RWPE2 (cell line): Measurements from ENCODE around the gene ARNT2.
"Not testable (repeated sequence)": the region's sequence is repeated elsewhere in the genome, so short reads cannot be mapped to it uniquely, and the experiment has no call there.

Experiments
- ATAC-seq: fragments of 200-7000 bp; cut with Tn5 transposase; 3 replicates; pipeline ENCODE4 v1.9.1; 2021; ENCODE audit warnings: low read depth
- DNase-seq: peaks from one replicate; pipeline ENCODE4 v3.0.0-alpha.2; 2020; ENCODE audit warnings: low spot score
- H3K27ac ChIP-seq: fragments of 450-650 bp; 2 replicates; pipeline ENCODE4 v1.5.1; 2017; ENCODE audit warnings: mild to moderate bottlenecking; ENCODE audit not compliant: poor library complexity, severe bottlenecking
- H3K27me3 ChIP-seq: fragments of 250-450 bp; sonication (Bioruptor Pico); 2 replicates; pipeline ENCODE4 v1.5.1; 2021; ENCODE audit warnings: mild to moderate bottlenecking, moderate library complexity; ENCODE audit not compliant: insufficient read depth, poor library complexity, severe bottlenecking
- H3K36me3 ChIP-seq: fragments of 250-450 bp; sonication (Bioruptor Pico); 2 replicates; pipeline ENCODE4 v1.5.1; 2020; ENCODE audit warnings: low read depth, mild to moderate bottlenecking, moderate library complexity
- H3K4me1 ChIP-seq: fragments of 250-450 bp; sonication (Bioruptor Pico); 2 replicates; pipeline ENCODE4 v1.5.1; 2021; ENCODE audit warnings: mild to moderate bottlenecking, moderate library complexity; ENCODE audit not compliant: insufficient read depth, poor library complexity, severe bottlenecking
- H3K4me3 ChIP-seq: fragments of 250-450 bp; sonication (Bioruptor Pico); 2 replicates; pipeline ENCODE4 v1.5.1; 2021; ENCODE audit warnings: mild to moderate bottlenecking, moderate library complexity; ENCODE audit not compliant: severe bottlenecking
- H3K9me3 ChIP-seq: fragments of 250-450 bp; sonication (Bioruptor Pico); 2 replicates; pipeline ENCODE4 v1.5.1; 2021; ENCODE audit warnings: mild to moderate bottlenecking, moderate library complexity; ENCODE audit not compliant: severe bottlenecking
- TF ChIP-seq, protein P1 (sequence below): fragments of 450-650 bp; IDR thresholded peaks from one replicate; pipeline ENCODE4 v1.5.1; 2017; ENCODE audit warnings: mild to moderate bottlenecking, moderate library complexity; ENCODE audit not compliant: poor library complexity, severe bottlenecking

The ARNT2 gene

DNA sequence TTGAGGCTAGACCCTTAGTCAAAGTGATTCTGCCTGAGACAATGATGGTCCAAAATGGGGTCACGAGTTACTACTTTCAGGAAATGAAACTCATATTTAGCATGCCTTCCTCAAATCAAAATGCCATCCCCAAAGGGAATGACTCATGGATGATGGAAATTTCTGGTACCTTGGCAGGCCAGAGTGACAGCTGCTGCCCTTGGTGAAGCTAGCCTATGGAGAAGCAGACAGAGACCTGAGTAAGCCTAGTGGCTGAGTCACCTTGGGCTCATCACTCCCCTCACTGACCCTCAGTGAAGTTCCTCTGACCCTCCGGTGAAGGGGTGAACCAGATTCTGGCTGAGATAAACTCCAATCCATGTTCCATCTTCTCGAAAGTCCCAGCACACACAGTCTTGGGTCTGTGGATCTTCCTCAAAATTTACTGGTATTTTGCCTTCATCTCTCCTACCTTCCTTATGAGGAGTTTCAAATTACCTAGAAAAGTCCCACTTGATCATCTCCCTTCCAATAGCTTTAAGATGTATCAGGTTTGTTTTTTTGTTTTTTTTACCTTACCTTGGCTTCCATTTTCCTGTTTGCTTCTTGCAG is 236.4 kb downstream of the ARNT2 start:
- H3K9me3 ChIP-seq: peaks cover 6% of the 10 kb centered on the region
- no peak overlapping the region for H3K27ac ChIP-seq
- no peak overlapping the region for H3K4me3 ChIP-seq
- TF ChIP-seq, protein P1, sequence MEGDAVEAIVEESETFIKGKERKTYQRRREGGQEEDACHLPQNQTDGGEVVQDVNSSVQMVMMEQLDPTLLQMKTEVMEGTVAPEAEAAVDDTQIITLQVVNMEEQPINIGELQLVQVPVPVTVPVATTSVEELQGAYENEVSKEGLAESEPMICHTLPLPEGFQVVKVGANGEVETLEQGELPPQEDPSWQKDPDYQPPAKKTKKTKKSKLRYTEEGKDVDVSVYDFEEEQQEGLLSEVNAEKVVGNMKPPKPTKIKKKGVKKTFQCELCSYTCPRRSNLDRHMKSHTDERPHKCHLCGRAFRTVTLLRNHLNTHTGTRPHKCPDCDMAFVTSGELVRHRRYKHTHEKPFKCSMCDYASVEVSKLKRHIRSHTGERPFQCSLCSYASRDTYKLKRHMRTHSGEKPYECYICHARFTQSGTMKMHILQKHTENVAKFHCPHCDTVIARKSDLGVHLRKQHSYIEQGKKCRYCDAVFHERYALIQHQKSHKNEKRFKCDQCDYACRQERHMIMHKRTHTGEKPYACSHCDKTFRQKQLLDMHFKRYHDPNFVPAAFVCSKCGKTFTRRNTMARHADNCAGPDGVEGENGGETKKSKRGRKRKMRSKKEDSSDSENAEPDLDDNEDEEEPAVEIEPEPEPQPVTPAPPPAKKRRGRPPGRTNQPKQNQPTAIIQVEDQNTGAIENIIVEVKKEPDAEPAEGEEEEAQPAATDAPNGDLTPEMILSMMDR: no peak
- DNase-seq (no peak), ATAC-seq (no peak)
- no peaks in the 10 kb centered on the region for H3K36me3 ChIP-seq
- no peaks in the 10 kb centered on the region for H3K27me3 ChIP-seq
- no peaks in the 10 kb centered on the region for H3K4me1 ChIP-seq

DNA sequence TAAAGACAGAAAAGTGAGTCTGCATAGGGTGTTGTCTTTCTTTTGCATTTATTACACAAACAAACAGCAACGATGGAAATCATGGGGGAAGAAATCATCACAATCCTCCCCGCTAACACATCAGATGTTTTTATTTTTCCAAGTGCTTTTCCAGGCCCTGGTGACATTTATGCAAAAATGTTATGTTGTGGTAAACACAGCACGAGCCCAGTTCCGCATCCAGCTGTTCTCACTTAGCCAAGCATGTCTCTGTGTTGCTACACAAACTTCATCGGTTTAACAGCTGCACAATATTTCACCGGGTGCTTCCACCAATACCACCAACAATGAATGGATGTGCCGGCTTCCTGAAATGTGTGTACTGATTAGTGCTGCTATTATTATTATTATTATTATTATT is 237.2 kb downstream of the ARNT2 start:
- no peaks in the 10 kb centered on the region for H3K27me3 ChIP-seq
- H3K4me3 ChIP-seq: no peak overlapping the region
- H3K36me3 ChIP-seq: no peaks in the 10 kb centered on the region
- no peak overlapping the region for H3K27ac ChIP-seq
- TF ChIP-seq, protein P1: no peak
- DNase-seq (no peak), ATAC-seq (no peak)
- H3K4me1 ChIP-seq: no peaks in the 10 kb centered on the region
- peaks cover 6% of the 10 kb centered on the region for H3K9me3 ChIP-seq

DNA sequence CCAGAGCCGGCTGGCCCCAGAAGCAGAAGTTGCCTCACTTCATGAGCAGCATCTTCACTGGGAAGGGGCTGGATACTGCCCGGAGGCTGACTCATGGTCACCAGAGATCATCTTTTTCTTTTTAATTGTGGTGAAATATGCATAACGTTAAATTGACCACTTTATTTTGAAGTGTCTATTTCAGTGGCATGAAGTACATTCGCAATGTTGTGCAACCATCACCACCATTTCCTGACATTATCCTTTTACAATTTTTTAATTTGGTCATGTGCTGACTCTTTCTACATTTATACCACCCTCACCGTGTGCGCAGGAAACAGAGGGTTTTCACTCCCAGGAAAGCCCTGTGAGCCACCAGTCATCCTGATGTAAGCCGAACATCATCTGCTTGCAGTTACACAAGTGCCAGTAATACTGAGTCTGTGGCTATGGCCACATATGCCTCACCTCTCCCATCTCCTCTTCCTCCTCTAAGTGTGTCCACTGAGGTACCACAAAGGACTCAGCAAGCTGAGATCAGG is 239.3 kb downstream of the ARNT2 start:
- no peak for ATAC-seq
- H3K9me3 ChIP-seq: peaks cover 6% of the 10 kb centered on the region

DNA sequence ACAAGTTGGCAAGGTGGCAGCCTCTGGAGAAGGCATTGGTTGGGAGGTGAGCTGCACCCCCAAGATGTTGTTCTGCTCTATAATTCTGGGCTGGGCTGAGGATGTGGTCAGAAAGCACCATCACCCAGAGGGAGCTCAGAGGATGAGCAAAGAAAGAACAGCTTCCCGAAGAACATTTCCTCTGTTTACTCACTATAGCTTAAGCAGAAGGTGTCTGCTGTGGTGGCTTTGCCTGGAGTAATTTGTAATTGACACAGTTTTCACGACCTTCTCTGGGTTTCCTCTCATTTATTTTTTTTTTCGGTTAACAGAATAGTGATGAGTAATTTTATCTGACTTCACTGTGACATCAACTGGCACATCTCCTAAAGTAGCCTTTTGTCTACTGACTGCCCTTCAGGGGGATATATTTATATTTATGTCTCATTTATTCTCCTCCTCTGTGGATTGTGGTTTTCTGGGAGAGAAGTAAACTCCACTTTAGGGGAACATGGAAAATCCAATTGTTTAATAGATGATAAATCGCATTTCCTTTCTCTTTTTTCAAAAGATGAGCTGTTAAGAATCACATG is 241.4 kb downstream of the ARNT2 start:
- no peak overlapping the region for H3K4me3 ChIP-seq
- no peaks in the 10 kb centered on the region for H3K4me1 ChIP-seq
- ATAC-seq (no peak; the same call in 2 of the 3 replicates), DNase-seq (no peak)
- H3K27ac ChIP-seq: no peak overlapping the region
- H3K27me3 ChIP-seq: no peaks in the 10 kb centered on the region
- TF ChIP-seq, protein P1: no peak
- peaks cover 3% of the 10 kb centered on the region for H3K9me3 ChIP-seq
- no peaks in the 10 kb centered on the region for H3K36me3 ChIP-seq

More for the DNA sequence above, 239.3 kb downstream of the ARNT2 start:
- Histone ChIP-seq H3K36me3 (no peaks in the 10 kb centered on the region), H3K4me3 (no peak overlapping the region), H3K27ac (no peak overlapping the region), H3K27me3 (no peaks in the 10 kb centered on the region), H3K4me1 (no peaks in the 10 kb centered on the region)
- DNase-seq: no peak
- TF ChIP-seq, protein P1: no peak

DNA sequence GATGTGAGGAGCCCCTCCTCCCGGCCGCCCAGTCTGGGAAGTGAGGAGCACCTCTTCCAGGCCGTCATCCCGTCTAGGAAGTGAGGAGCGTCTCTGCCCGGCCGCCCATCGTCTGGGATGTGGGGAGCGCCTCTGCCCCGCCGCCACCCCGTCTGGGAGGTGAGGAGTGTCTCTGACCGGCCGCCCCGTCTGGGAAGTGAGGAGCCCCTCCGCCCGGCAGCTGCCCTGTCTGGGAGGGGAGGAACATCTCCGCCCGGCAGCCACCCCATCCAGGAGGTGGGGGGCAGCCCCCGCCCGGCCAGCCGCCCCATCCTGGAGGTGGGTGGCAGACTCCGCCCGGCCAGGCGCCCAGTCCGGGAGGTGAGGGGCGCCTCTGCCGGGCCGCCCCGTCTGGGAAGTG is 243.2 kb downstream of the ARNT2 start:
- not testable (repeated sequence) for ATAC-seq, H3K9me3 ChIP-seq, H3K36me3 ChIP-seq, H3K4me1 ChIP-seq, DNase-seq, H3K4me3 ChIP-seq, H3K27ac ChIP-seq, H3K27me3 ChIP-seq
